IMR-90 (cell line): ENCODE measurements around the gene ZNF708. TPM values are rescaled to one million over a fixed set of nuclear protein-coding genes. Genes with fewer than 3 reads are reported as not detected.

Experiments
- ATAC-seq: fragments of 200-7000 bp; cut with Tn5 transposase; 2 replicates; pipeline ENCODE4 v1.9.1; 2020; ENCODE audit warnings: low read depth, mild to moderate bottlenecking, moderate library complexity
- BruUV-seq: library from RNA; stranded (reverse); fragments of 400-500 nt; replicated peaks from 2 replicates; lab custom pipeline; 2021; lab: Mats Ljungman, UMichigan
- CTCF ChIA-PET: fragments of 300-600 bp; formaldehyde crosslinking; extraction: SDS; loops from one replicate; lab custom pipeline; 2021; ENCODE audit warnings: antibody characterized with exemption; lab: Yijun Ruan, JAX
- POLR2A ChIA-PET: fragments of 300-600 bp; sonication (Branson Sonifier 250); formaldehyde crosslinking; loops from one replicate; lab custom pipeline; 2022; ENCODE audit warnings: antibody characterized with exemption; ENCODE audit not compliant: unreplicated experiment; lab: Charles Lee
- DNase-seq: peaks from one replicate; pipeline ENCODE4 v3.0.0; 2013
- H2AFZ ChIP-seq: replicated peaks from 2 replicates; pipeline ENCODE3; 2013; ENCODE audit warnings: low read length, mild to moderate bottlenecking; ENCODE audit not compliant: poor library complexity
- H2AK5ac ChIP-seq: 2 replicates; pipeline ENCODE4 v1.6.1; 2013; ENCODE audit warnings: low read depth, low read length, inconsistent platforms
- H2AK9ac ChIP-seq: replicated peaks from 2 replicates; pipeline ENCODE3; 2013; ENCODE audit warnings: mild to moderate bottlenecking, low read depth, low read length, moderate library complexity; ENCODE audit not compliant: poor library complexity
- H2BK120ac ChIP-seq: 2 replicates; pipeline ENCODE4 v1.6.1; 2013; ENCODE audit warnings: low read depth, low read length, inconsistent platforms
- H2BK15ac ChIP-seq: 3 replicates; pipeline ENCODE4 v1.6.1; 2013; ENCODE audit warnings: low read depth, low read length, inconsistent platforms
- H2BK20ac ChIP-seq: 2 replicates; pipeline ENCODE4 v1.6.1; 2013; ENCODE audit warnings: low read depth, mild to moderate bottlenecking, inconsistent platforms, low read length, moderate library complexity
- H2BK5ac ChIP-seq: 2 replicates; pipeline ENCODE4 v1.6.1; 2013; ENCODE audit warnings: mild to moderate bottlenecking, low read depth, low read length, inconsistent platforms; ENCODE audit not compliant: poor library complexity, severe bottlenecking
- H3K14ac ChIP-seq: replicated peaks from 2 replicates; pipeline ENCODE4 v1.6.1; 2013; ENCODE audit warnings: low read depth, low read length, inconsistent platforms
- H3K18ac ChIP-seq: 2 replicates; pipeline ENCODE4 v1.6.1; 2013; ENCODE audit warnings: low read depth, low read length, control low read depth
- H3K23ac ChIP-seq: 2 replicates; pipeline ENCODE4 v1.6.1; 2013; ENCODE audit warnings: low read depth, low read length, inconsistent platforms
- H3K27ac ChIP-seq: 2 replicates; pipeline ENCODE4 v1.5.1; 2013; ENCODE audit warnings: mild to moderate bottlenecking, control low read depth, low read length; ENCODE audit not compliant: insufficient read depth
- H3K27me3 ChIP-seq: 2 replicates; pipeline ENCODE4 v1.6.1; 2013; ENCODE audit warnings: low read length; ENCODE audit not compliant: control insufficient read depth, insufficient read depth
- H3K36me3 ChIP-seq: 2 replicates; pipeline ENCODE4 v1.6.1; 2013; ENCODE audit warnings: low read length, mixed read lengths; ENCODE audit not compliant: control insufficient read depth, insufficient read depth
- H3K4ac ChIP-seq: 2 replicates; pipeline ENCODE4 v1.6.1; 2013; ENCODE audit warnings: low read depth, low read length, inconsistent platforms
- H3K4me1 ChIP-seq: 2 replicates; pipeline ENCODE4 v1.6.1; 2013; ENCODE audit warnings: low read length, mixed read lengths; ENCODE audit not compliant: control insufficient read depth, insufficient read depth
- H3K4me2 ChIP-seq: 2 replicates; pipeline ENCODE4 v1.6.1; 2013; ENCODE audit warnings: low read depth, mild to moderate bottlenecking, control low read depth, low read length, moderate library complexity
- H3K4me3 ChIP-seq: 2 replicates; pipeline ENCODE4 v1.5.1; 2013; ENCODE audit warnings: low read depth, mild to moderate bottlenecking, control low read depth, low read length, moderate library complexity; ENCODE audit not compliant: insufficient read depth
- H3K56ac ChIP-seq: 2 replicates; pipeline ENCODE4 v1.6.1; 2013; ENCODE audit warnings: low read length, inconsistent platforms; ENCODE audit not compliant: insufficient read depth; ENCODE audit errors: extremely low read depth
- H3K79me1 ChIP-seq, 2 experiments: 2 replicates each; pipeline ENCODE4 v1.6.1; 2013; ENCODE audit warnings: low read length in 2 of 2, inconsistent platforms in 1 of 2, low read depth in 1 of 2
- H3K9ac ChIP-seq: 2 replicates; pipeline ENCODE4 v1.6.1; 2013; ENCODE audit warnings: low read depth, low read length, control low read depth
- H3K9me1 ChIP-seq: 2 replicates; pipeline ENCODE4 v1.6.1; 2013; ENCODE audit warnings: low read length, inconsistent platforms; ENCODE audit not compliant: insufficient read depth
- H3K9me3 ChIP-seq: 2 replicates; pipeline ENCODE4 v1.6.1; 2013; ENCODE audit warnings: low read length; ENCODE audit not compliant: control insufficient read depth, insufficient read depth
- H4K20me1 ChIP-seq: 2 replicates; pipeline ENCODE4 v1.6.1; 2013; ENCODE audit warnings: low read length, inconsistent platforms; ENCODE audit not compliant: insufficient read depth
- H4K5ac ChIP-seq: 2 replicates; pipeline ENCODE4 v1.6.1; 2013; ENCODE audit warnings: mild to moderate bottlenecking, low read depth, low read length, control low read depth
- H4K8ac ChIP-seq, 2 experiments: 2 replicates each; pipeline ENCODE4 v1.6.1; 2013; ENCODE audit warnings: low read depth in 2 of 2, low read length in 2 of 2, control low read depth in 1 of 2, inconsistent platforms in 1 of 2
- H4K91ac ChIP-seq: 2 replicates; pipeline ENCODE4 v1.6.1; 2013; ENCODE audit warnings: low read depth, low read length, inconsistent platforms; ENCODE audit not compliant: insufficient read depth
- BHLHE40 ChIP-seq: fragments of 150-350 bp; IDR thresholded peaks from 2 replicates; pipeline ENCODE4 v1.6.1; 2016; ENCODE audit warnings: mild to moderate bottlenecking, low read depth, low read length
- CEBPB ChIP-seq: IDR thresholded peaks from 2 replicates; pipeline ENCODE4 v1.6.1; 2012; ENCODE audit warnings: low read depth, low read length, improper control_type of control experiment
- CHD1 ChIP-seq: IDR thresholded peaks from 2 replicates; pipeline ENCODE4 v1.6.1; 2012; ENCODE audit warnings: low read depth, low read length, improper control_type of control experiment
- CTCF ChIP-seq: conservative IDR thresholded peaks from 2 replicates; pipeline ENCODE4 v1.5.1; 2012; ENCODE audit warnings: mild to moderate bottlenecking, low read depth, low read length, improper control_type of control experiment
- ELK1 ChIP-seq: fragments of 150-350 bp; IDR thresholded peaks from 2 replicates; pipeline ENCODE4 v1.6.1; 2016; ENCODE audit warnings: low read depth, mild to moderate bottlenecking, low read length, moderate library complexity, borderline replicate concordance
- FOS ChIP-seq: fragments of 150-350 bp; IDR thresholded peaks from 2 replicates; pipeline ENCODE4 v1.6.1; 2016; ENCODE audit warnings: low read depth, low read length
- MAFK ChIP-seq: IDR thresholded peaks from 2 replicates; pipeline ENCODE4 v1.6.1; 2012; ENCODE audit warnings: low read depth, low read length, improper control_type of control experiment
- MAZ ChIP-seq: IDR thresholded peaks from 2 replicates; pipeline ENCODE4 v1.6.1; 2012; ENCODE audit warnings: low read depth, mild to moderate bottlenecking, low read length, improper control_type of control experiment, moderate library complexity, borderline replicate concordance
- MXI1 ChIP-seq: IDR thresholded peaks from 2 replicates; pipeline ENCODE4 v1.6.1; 2012; ENCODE audit warnings: low read depth, mild to moderate bottlenecking, low read length, moderate library complexity, borderline replicate concordance
- NFE2L2 ChIP-seq: fragments of 150-350 bp; IDR thresholded peaks from 2 replicates; pipeline ENCODE4 v1.6.1; 2016; ENCODE audit warnings: low read depth, mild to moderate bottlenecking, low read length
- POLR2A ChIP-seq: IDR thresholded peaks from 2 replicates; pipeline ENCODE4 v1.6.1; 2012; ENCODE audit warnings: mild to moderate bottlenecking, low read depth, low read length
- RAD21 ChIP-seq: IDR thresholded peaks from 2 replicates; pipeline ENCODE4 v1.6.1; 2012; ENCODE audit warnings: low read length, improper control_type of control experiment
- RCOR1 ChIP-seq: IDR thresholded peaks from 2 replicates; pipeline ENCODE4 v1.6.1; 2012; ENCODE audit warnings: mild to moderate bottlenecking, low read length, improper control_type of control experiment; ENCODE audit not compliant: insufficient replicate concordance
- RFX5 ChIP-seq: IDR thresholded peaks from 2 replicates; pipeline ENCODE4 v1.8.0; 2012; ENCODE audit warnings: low read depth, mild to moderate bottlenecking, low read length, moderate library complexity
- SMC3 ChIP-seq: fragments of 150-350 bp; IDR thresholded peaks from 2 replicates; pipeline ENCODE4 v1.6.1; 2016; ENCODE audit warnings: low read depth, mild to moderate bottlenecking, antibody characterized with exemption, low read length, moderate library complexity
- USF2 ChIP-seq: fragments of 150-350 bp; IDR thresholded peaks from 2 replicates; pipeline ENCODE4 v1.6.1; 2017; ENCODE audit warnings: mild to moderate bottlenecking, antibody characterized with exemption, low read length, low read depth
- WGBS, 2 experiments: methylation state at CpG; one replicate each; pipeline versions ENCODE4 v1.1.5 to v1.1.7; 2013; ENCODE audit warnings: missing lambda C conversion rate in 2 of 2; ENCODE audit not compliant: insufficient read length in 1 of 2; ENCODE audit errors: extremely low coverage in 2 of 2; 5-methylcytosine and 5-hydroxymethylcytosine counted together
- dilution Hi-C: fragments of 300-500 bp; cut with HindIII; formaldehyde crosslinking; loops from one replicate; pipeline ENCODE4 v1.14.3; 2018; ENCODE audit warnings: low sequenced_read_pairs; ENCODE audit not compliant: unreplicated experiment
- in situ Hi-C: fragments of 300-500 bp; cut with MboI; formaldehyde crosslinking; loops from 3 replicates; pipeline ENCODE4 v1.14.3; 2019; ENCODE audit warnings: low sequenced_read_pairs, inconsistent platforms, mixed read lengths
- intact Hi-C: fragments of 100-400 bp; cut with micrococcal nuclease; formaldehyde crosslinking; loops from 2 replicates; pipeline ENCODE4 v1.10.0; 2022
- polyA plus RNA-seq, 3 experiments: library from polyadenylated mRNA; depleted of rRNA; stranded (reverse); fragments of >200 nt; gene quantifications; 2 replicates each; pipeline ENCODE4 v1.2.3, GENCODE V29; 2012; ENCODE audit warnings: low replicate concordance in 1 of 3
- total RNA-seq: library from RNA; depleted of rRNA; stranded (reverse); fragments of >200 nt; gene quantifications from 2 replicates; pipeline ENCODE4 v1.2.3, GENCODE V29; 2012

Gene ZNF708
- total and polyA plus RNA-seq, 2 of the 4 experiments (the other 2 are of a cell fraction): 1.7 to 4.7 TPM

- no peak overlapping the region for H3K18ac ChIP-seq
- peaks cover 7% of the 10 kb centered on the region for H3K36me3 ChIP-seq
- in situ Hi-C loops (no loop called here), intact Hi-C loops (no loop called here), dilution Hi-C loops (no loop called here)
- H2BK15ac ChIP-seq: no peak overlapping the region
- no CpG with 5 or more reads among the region's 2 CpGs for WGBS, 2 experiments
- H2BK20ac ChIP-seq: no peak overlapping the region
- H3K4me2 ChIP-seq: no peak overlapping the region
- no peak overlapping the region for H3K56ac ChIP-seq
- H4K5ac ChIP-seq: no peak overlapping the region
- no peak for TF ChIP-seq SMC3
- no peak for TF ChIP-seq CTCF
- no peak for TF ChIP-seq RAD21
- TF ChIP-seq RFX5: no peak
- no peak for TF ChIP-seq MAZ
- TF ChIP-seq POLR2A: no peak
- TF ChIP-seq USF2: no peak
- no peak for TF ChIP-seq BHLHE40
- TF ChIP-seq RCOR1: no peak
- TF ChIP-seq ELK1: no peak
- no peak for TF ChIP-seq CEBPB
- no peak for TF ChIP-seq MXI1
- no peak for TF ChIP-seq NFE2L2
- TF ChIP-seq CHD1: no peak
- TF ChIP-seq MAFK: no peak
- no peak for TF ChIP-seq FOS
- no peak for DNase-seq
- no peak overlapping the region for H2AK9ac ChIP-seq
- no peak overlapping the region for H3K14ac ChIP-seq
- POLR2A ChIA-PET: no interaction called here
- H3K79me1 ChIP-seq: peaks cover 4 to 9% of the 10 kb centered on the region in 2 experiments; a peak in 3 of 4 replicates
- no peak overlapping the region for H3K27ac ChIP-seq
- BruUV-seq: no TSS peak
- no peak overlapping the region for H3K4me3 ChIP-seq
- H2BK5ac ChIP-seq: no peak overlapping the region
- H2AK5ac ChIP-seq: no peak overlapping the region
- no peaks in the 10 kb centered on the region for H3K27me3 ChIP-seq
- H4K91ac ChIP-seq: no peak overlapping the region
- H4K20me1 ChIP-seq: no peaks in the 10 kb centered on the region
- no peak overlapping the region for H4K8ac ChIP-seq
- H3K9me1 ChIP-seq: no peaks in the 10 kb centered on the region
- no peak overlapping the region for H2AFZ ChIP-seq
- CTCF ChIA-PET: no interaction called here
- H2BK120ac ChIP-seq: no peak overlapping the region
- no peak overlapping the region for H3K9ac ChIP-seq
- ATAC-seq: no peak
- H3K9me3 ChIP-seq: peaks cover 3% of the 10 kb centered on the region; the same call in 1 of the 2 replicates
- no peak overlapping the region for H3K4ac ChIP-seq
- peaks cover 2% of the 10 kb centered on the region; the same call in 1 of the 2 replicates for H3K4me1 ChIP-seq
- no peak overlapping the region for H3K23ac ChIP-seq
Measured at GRCh38 chr19:21326169-21326568, 3.0 kb downstream of the ZNF708 start.
